Measurements from ENCODE around the gene AUTS2.
A peak's percentile ranks its signal among the peaks of the same experiment; 100 is the strongest.

The AUTS2 gene

GRCh38 chr7:69599286-69599954, 1.1 kb downstream of the AUTS2 start:
- peak overlapping the region; percentile 78 for H3K4me3 ChIP-seq (ENCODE audit: low read depth, low read length)
- TF ChIP-seq CTCF (IDR thresholded peaks at IDR 0.05; ENCODE audit: borderline replicate concordance, insufficient read depth, low read depth, low read length), result no peak

- TF ChIP-seq CTCF (IDR thresholded peaks at IDR 0.05; ENCODE audit: borderline replicate concordance, insufficient read depth, low read depth, low read length), result no peak
- H3K4me3 ChIP-seq (ENCODE audit: low read depth, low read length), result peak overlapping the region; percentile 78
Observed at GRCh38 chr7:69599955-69600709, 1.9 kb downstream of the AUTS2 start.

- H3K4me3 ChIP-seq (ENCODE audit: low read depth, low read length), result peak overlapping the region; percentile 78
- no peak for TF ChIP-seq CTCF (IDR thresholded peaks at IDR 0.05; ENCODE audit: borderline replicate concordance, insufficient read depth, low read depth, low read length)
Observed at GRCh38 chr7:69600710-69601519, 2.6 kb downstream of the AUTS2 start.

GRCh38 chr7:69602522-69602921, 4.2 kb downstream of the AUTS2 start:
- H3K4me3 ChIP-seq (ENCODE audit: low read depth, low read length), result no peak overlapping the region
- TF ChIP-seq CTCF (IDR thresholded peaks at IDR 0.05; ENCODE audit: borderline replicate concordance, insufficient read depth, low read depth, low read length), result no peak

- no peak overlapping the region for H3K4me3 ChIP-seq (ENCODE audit: low read depth, low read length)
- no peak for TF ChIP-seq CTCF (IDR thresholded peaks at IDR 0.05; ENCODE audit: borderline replicate concordance, insufficient read depth, low read depth, low read length)
Observed at GRCh38 chr7:69603351-69603750, 5.1 kb downstream of the AUTS2 start.

- no peak overlapping the region for H3K4me3 ChIP-seq (ENCODE audit: low read depth, low read length)
- TF ChIP-seq CTCF (IDR thresholded peaks at IDR 0.05; ENCODE audit: borderline replicate concordance, insufficient read depth, low read depth, low read length), result no peak
Observed at GRCh38 chr7:69603937-69604494, 5.7 kb downstream of the AUTS2 start.

Data from GM12875 (cell line).